Measurements from ENCODE around the gene EIPR1.

EIPR1 gene

GRCh38 chr2:3399381-3399780, 21.8 kb upstream of the EIPR1 start:
- no peak for ATAC-seq
- TF ChIP-seq TOX (CRISPR knock-in tag; IDR thresholded peaks at IDR 0.05; ENCODE audit: borderline replicate concordance) (no peak), ARNTL (CRISPR knock-in tag; IDR thresholded peaks at IDR 0.05; ENCODE audit: borderline replicate concordance, low read depth) (no peak), TCF4 (CRISPR knock-in tag; IDR thresholded peaks at IDR 0.05; ENCODE audit: borderline replicate concordance) (no peak), OSR1 (CRISPR knock-in tag; IDR thresholded peaks at IDR 0.05) (no peak), ZFP30 (CRISPR knock-in tag; IDR thresholded peaks at IDR 0.05) (no peak), TSHZ2 (CRISPR knock-in tag; IDR thresholded peaks at IDR 0.05) (no peak), PPARA (CRISPR knock-in tag; IDR thresholded peaks at IDR 0.05; ENCODE audit: borderline replicate concordance) (no peak), BACH2 (CRISPR knock-in tag; IDR thresholded peaks at IDR 0.05; ENCODE audit: borderline replicate concordance) (no peak), RARB (CRISPR knock-in tag; IDR thresholded peaks at IDR 0.05) (no peak), ZNF70 (CRISPR knock-in tag; IDR thresholded peaks at IDR 0.05) (no peak), ZC3H10 (CRISPR knock-in tag; IDR thresholded peaks at IDR 0.05) (no peak), ESRRG (CRISPR knock-in tag; IDR thresholded peaks at IDR 0.05) (no peak)
- TF ChIP-seq, protein P1, sequence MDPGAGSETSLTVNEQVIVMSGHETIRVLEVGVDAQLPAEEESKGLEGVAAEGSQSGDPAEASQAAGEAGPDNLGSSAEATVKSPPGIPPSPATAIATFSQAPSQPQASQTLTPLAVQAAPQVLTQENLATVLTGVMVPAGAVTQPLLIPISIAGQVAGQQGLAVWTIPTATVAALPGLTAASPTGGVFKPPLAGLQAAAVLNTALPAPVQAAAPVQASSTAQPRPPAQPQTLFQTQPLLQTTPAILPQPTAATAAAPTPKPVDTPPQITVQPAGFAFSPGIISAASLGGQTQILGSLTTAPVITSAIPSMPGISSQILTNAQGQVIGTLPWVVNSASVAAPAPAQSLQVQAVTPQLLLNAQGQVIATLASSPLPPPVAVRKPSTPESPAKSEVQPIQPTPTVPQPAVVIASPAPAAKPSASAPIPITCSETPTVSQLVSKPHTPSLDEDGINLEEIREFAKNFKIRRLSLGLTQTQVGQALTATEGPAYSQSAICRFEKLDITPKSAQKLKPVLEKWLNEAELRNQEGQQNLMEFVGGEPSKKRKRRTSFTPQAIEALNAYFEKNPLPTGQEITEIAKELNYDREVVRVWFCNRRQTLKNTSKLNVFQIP (CRISPR knock-in tag; IDR thresholded peaks at IDR 0.05; ENCODE audit: borderline replicate concordance, low read depth): no peak
- TF ChIP-seq, protein P2, sequence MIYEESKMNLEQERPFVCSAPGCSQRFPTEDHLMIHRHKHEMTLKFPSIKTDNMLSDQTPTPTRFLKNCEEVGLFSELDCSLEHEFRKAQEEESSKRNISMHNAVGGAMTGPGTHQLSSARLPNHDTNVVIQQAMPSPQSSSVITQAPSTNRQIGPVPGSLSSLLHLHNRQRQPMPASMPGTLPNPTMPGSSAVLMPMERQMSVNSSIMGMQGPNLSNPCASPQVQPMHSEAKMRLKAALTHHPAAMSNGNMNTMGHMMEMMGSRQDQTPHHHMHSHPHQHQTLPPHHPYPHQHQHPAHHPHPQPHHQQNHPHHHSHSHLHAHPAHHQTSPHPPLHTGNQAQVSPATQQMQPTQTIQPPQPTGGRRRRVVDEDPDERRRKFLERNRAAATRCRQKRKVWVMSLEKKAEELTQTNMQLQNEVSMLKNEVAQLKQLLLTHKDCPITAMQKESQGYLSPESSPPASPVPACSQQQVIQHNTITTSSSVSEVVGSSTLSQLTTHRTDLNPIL (CRISPR knock-in tag; IDR thresholded peaks at IDR 0.05; ENCODE audit: low read depth): no peak

- TF ChIP-seq TCF4 (CRISPR knock-in tag; IDR thresholded peaks at IDR 0.05; ENCODE audit: borderline replicate concordance) (no peak), ISL1 (CRISPR knock-in tag; IDR thresholded peaks at IDR 0.05) (no peak), GLIS3 (CRISPR knock-in tag; IDR thresholded peaks at IDR 0.05) (no peak), ZNF565 (CRISPR knock-in tag; conservative IDR thresholded peaks at IDR 0.05; ENCODE audit: low read depth) (no peak), ESRRG (CRISPR knock-in tag; IDR thresholded peaks at IDR 0.05) (no peak), ARNTL (CRISPR knock-in tag; IDR thresholded peaks at IDR 0.05; ENCODE audit: borderline replicate concordance, low read depth) (no peak), ZFP30 (CRISPR knock-in tag; IDR thresholded peaks at IDR 0.05) (no peak)
- TF ChIP-seq, protein P2 (CRISPR knock-in tag; IDR thresholded peaks at IDR 0.05; ENCODE audit: low read depth): no peak
- no peak for ATAC-seq
Observed at GRCh38 chr2:3398857-3399256, 21.2 kb upstream of the EIPR1 start.

- TF ChIP-seq CSDC2 (CRISPR knock-in tag; IDR thresholded peaks at IDR 0.05) (no peak), ZFP3 (CRISPR knock-in tag; IDR thresholded peaks at IDR 0.05) (no peak), OSR1 (CRISPR knock-in tag; IDR thresholded peaks at IDR 0.05) (no peak), ZNF70 (CRISPR knock-in tag; IDR thresholded peaks at IDR 0.05) (no peak)
- TF ChIP-seq, protein P2 (CRISPR knock-in tag; IDR thresholded peaks at IDR 0.05; ENCODE audit: low read depth): no peak
- ATAC-seq: no peak
Observed at GRCh38 chr2:3396920-3397559, 19.4 kb upstream of the EIPR1 start.

- ATAC-seq: no peak
- TF ChIP-seq, protein P2 (CRISPR knock-in tag; IDR thresholded peaks at IDR 0.05; ENCODE audit: low read depth): no peak
- no peak for TF ChIP-seq ZFP3 (CRISPR knock-in tag; IDR thresholded peaks at IDR 0.05)
- TF ChIP-seq, protein P3, sequence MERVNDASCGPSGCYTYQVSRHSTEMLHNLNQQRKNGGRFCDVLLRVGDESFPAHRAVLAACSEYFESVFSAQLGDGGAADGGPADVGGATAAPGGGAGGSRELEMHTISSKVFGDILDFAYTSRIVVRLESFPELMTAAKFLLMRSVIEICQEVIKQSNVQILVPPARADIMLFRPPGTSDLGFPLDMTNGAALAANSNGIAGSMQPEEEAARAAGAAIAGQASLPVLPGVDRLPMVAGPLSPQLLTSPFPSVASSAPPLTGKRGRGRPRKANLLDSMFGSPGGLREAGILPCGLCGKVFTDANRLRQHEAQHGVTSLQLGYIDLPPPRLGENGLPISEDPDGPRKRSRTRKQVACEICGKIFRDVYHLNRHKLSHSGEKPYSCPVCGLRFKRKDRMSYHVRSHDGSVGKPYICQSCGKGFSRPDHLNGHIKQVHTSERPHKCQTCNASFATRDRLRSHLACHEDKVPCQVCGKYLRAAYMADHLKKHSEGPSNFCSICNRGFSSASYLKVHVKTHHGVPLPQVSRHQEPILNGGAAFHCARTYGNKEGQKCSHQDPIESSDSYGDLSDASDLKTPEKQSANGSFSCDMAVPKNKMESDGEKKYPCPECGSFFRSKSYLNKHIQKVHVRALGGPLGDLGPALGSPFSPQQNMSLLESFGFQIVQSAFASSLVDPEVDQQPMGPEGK (CRISPR knock-in tag; IDR thresholded peaks at IDR 0.05; ENCODE audit: borderline replicate concordance): no peak
- no peak for TF ChIP-seq GLIS3 (CRISPR knock-in tag; IDR thresholded peaks at IDR 0.05)
- no peak for TF ChIP-seq ZC3H10 (CRISPR knock-in tag; IDR thresholded peaks at IDR 0.05)
- TF ChIP-seq BACH2 (CRISPR knock-in tag; IDR thresholded peaks at IDR 0.05; ENCODE audit: borderline replicate concordance): no peak
- TF ChIP-seq SNAI2 (CRISPR knock-in tag; IDR thresholded peaks at IDR 0.05): no peak
- TF ChIP-seq, protein P1 (CRISPR knock-in tag; IDR thresholded peaks at IDR 0.05; ENCODE audit: borderline replicate concordance, low read depth): no peak
- TF ChIP-seq TOX (CRISPR knock-in tag; IDR thresholded peaks at IDR 0.05; ENCODE audit: borderline replicate concordance): no peak
- no peak for TF ChIP-seq ZNF70 (CRISPR knock-in tag; IDR thresholded peaks at IDR 0.05)
Observed at GRCh38 chr2:3392216-3392615, 14.6 kb upstream of the EIPR1 start.
